ENCODE data around the gene NRSN1.
"Not testable (repeated sequence)": the region's sequence is repeated elsewhere in the genome, so short reads cannot be mapped to it uniquely, and the experiment has no call there.

The NRSN1 gene

GRCh38 chr6:24126586-24127192, 674 bp downstream of the NRSN1 start:
- peak; percentile 21 for DNase-seq
- peaks cover 15% of the 10 kb centered on the region for H3K36me3 ChIP-seq
- H3K4me1 ChIP-seq: peaks cover 11% of the 10 kb centered on the region
- H3K4me3 ChIP-seq (ENCODE audit: low read depth, low read length): peak overlapping the region; percentile 80
- no peaks in the 10 kb centered on the region for H3K9me3 ChIP-seq
- TF ChIP-seq, protein P1, sequence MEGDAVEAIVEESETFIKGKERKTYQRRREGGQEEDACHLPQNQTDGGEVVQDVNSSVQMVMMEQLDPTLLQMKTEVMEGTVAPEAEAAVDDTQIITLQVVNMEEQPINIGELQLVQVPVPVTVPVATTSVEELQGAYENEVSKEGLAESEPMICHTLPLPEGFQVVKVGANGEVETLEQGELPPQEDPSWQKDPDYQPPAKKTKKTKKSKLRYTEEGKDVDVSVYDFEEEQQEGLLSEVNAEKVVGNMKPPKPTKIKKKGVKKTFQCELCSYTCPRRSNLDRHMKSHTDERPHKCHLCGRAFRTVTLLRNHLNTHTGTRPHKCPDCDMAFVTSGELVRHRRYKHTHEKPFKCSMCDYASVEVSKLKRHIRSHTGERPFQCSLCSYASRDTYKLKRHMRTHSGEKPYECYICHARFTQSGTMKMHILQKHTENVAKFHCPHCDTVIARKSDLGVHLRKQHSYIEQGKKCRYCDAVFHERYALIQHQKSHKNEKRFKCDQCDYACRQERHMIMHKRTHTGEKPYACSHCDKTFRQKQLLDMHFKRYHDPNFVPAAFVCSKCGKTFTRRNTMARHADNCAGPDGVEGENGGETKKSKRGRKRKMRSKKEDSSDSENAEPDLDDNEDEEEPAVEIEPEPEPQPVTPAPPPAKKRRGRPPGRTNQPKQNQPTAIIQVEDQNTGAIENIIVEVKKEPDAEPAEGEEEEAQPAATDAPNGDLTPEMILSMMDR (IDR thresholded peaks at IDR 0.05; ENCODE audit: low read depth, low read length): no peak
- H3K27me3 ChIP-seq: no peaks in the 10 kb centered on the region

DNA sequence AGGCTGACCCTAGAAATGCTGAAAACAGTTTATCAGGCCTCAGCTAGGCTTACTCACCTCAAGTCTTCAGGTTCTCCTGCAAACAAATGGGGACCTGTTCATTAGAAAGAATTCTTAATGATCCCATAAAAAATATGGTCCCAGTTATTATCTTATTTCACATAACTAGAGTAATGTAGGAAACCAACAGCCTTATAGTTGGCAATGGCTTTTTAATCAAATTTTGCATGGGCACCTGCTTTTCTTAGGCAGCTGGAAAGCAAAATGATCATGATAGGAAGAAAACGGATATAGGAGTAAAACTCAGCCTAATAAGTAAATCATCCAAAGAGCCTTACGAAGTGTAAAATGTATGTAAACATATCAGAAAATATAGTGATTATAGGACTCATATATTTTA, 1.3 kb downstream of the NRSN1 start:
- no peaks in the 10 kb centered on the region for H3K9me3 ChIP-seq

GRCh38 chr6:24131751-24132150, 5.7 kb downstream of the NRSN1 start:
- TF ChIP-seq, protein P1 (IDR thresholded peaks at IDR 0.05; ENCODE audit: low read depth, low read length): no peak
- Histone ChIP-seq H3K4me3 (ENCODE audit: low read depth, low read length) (no peak overlapping the region), H3K36me3 (peaks cover 34% of the 10 kb centered on the region), H3K27me3 (no peaks in the 10 kb centered on the region), H3K9me3 (no peaks in the 10 kb centered on the region), H3K4me1 (peaks cover 4% of the 10 kb centered on the region; the same call in 1 of the 2 replicates)
- no peak for DNase-seq

More for the DNA sequence above, 1.3 kb downstream of the NRSN1 start:
- DNase-seq: no peak
- H3K4me1 ChIP-seq: peaks cover 11% of the 10 kb centered on the region
- peak overlapping the region; percentile 80 for H3K4me3 ChIP-seq (ENCODE audit: low read depth, low read length)
- H3K36me3 ChIP-seq: peaks cover 15% of the 10 kb centered on the region
- TF ChIP-seq, protein P1 (IDR thresholded peaks at IDR 0.05; ENCODE audit: low read depth, low read length): no peak
- H3K27me3 ChIP-seq: no peaks in the 10 kb centered on the region

DNA sequence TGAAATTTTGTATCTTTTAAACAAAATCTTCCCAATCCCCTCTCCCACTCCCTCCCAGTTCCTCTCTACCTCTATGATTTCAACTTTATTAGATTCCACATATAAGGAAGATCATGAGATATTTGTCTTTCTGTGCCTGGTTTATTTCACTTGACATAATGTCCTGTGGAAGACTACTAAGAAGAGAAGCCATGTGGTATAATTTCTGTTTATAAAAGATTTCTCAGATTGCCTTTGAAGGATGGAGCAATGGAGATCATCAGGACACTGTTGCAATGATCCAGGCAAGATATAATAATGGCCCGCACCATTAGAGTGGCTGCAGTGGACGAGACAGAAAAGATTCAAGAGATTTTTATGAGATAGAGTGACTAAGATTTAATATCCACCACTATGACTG, 13.1 kb downstream of the NRSN1 start:
- Histone ChIP-seq H3K4me3 (ENCODE audit: low read depth, low read length) (no peak overlapping the region), H3K9me3 (no peaks in the 10 kb centered on the region; the same call in 1 of the 2 replicates), H3K4me1 (no peaks in the 10 kb centered on the region), H3K27me3 (no peaks in the 10 kb centered on the region), H3K36me3 (peaks cover 43% of the 10 kb centered on the region)
- DNase-seq: no peak
- TF ChIP-seq, protein P1 (IDR thresholded peaks at IDR 0.05; ENCODE audit: low read depth, low read length): no peak

GRCh38 chr6:24139639-24140038, 13.6 kb downstream of the NRSN1 start:
- TF ChIP-seq, protein P1 (IDR thresholded peaks at IDR 0.05; ENCODE audit: low read depth, low read length): no peak
- peaks cover 39% of the 10 kb centered on the region for H3K36me3 ChIP-seq
- H3K4me1 ChIP-seq: no peaks in the 10 kb centered on the region
- H3K4me3 ChIP-seq (ENCODE audit: low read depth, low read length): no peak overlapping the region
- no peaks in the 10 kb centered on the region for H3K27me3 ChIP-seq
- no peak for DNase-seq
- no peaks in the 10 kb centered on the region; the same call in 1 of the 2 replicates for H3K9me3 ChIP-seq

- Histone ChIP-seq H3K9me3 (no peaks in the 10 kb centered on the region; the same call in 1 of the 2 replicates), H3K27me3 (no peaks in the 10 kb centered on the region), H3K4me3 (ENCODE audit: low read depth, low read length) (no peak overlapping the region), H3K4me1 (no peaks in the 10 kb centered on the region), H3K36me3 (peaks cover 32% of the 10 kb centered on the region)
- no peak for DNase-seq
- TF ChIP-seq, protein P1 (IDR thresholded peaks at IDR 0.05; ENCODE audit: low read depth, low read length): no peak
Measured at GRCh38 chr6:24140591-24140990, 14.6 kb downstream of the NRSN1 start.

GRCh38 chr6:24142733-24143132, 16.7 kb downstream of the NRSN1 start:
- H3K27me3 ChIP-seq; H3K4me3 ChIP-seq (ENCODE audit: low read depth, low read length); H3K4me1 ChIP-seq; DNase-seq; H3K9me3 ChIP-seq: not testable (repeated sequence)
- peaks cover 29% of the 10 kb centered on the region for H3K36me3 ChIP-seq
